Esophagus muscularis mucosa (tissue), 4 donors: ENCODE measurements around the gene MRGPRD. TPM values are rescaled to one million over a fixed set of nuclear protein-coding genes. Genes with fewer than 3 reads are reported as not detected.

Source experiments
- DNase-seq: peaks from one replicate; pipeline ENCODE4 v3.0.0-alpha.2; 2017; ENCODE audit errors: extremely low spot score
- H3K27ac ChIP-seq, 4 donors: fragments of 200-600 bp; sonication (generic); replicated peaks in 1 of 4; 1 replicate in 3 of 4; 2 replicates in 1 of 4; pipeline ENCODE4 v1.5.1; 2016 to 2019; ENCODE audit warnings: mild to moderate bottlenecking in 1 of 4
- H3K27me3 ChIP-seq, 4 donors: fragments of 200-600 bp; sonication (generic); one replicate each; pipeline versions ENCODE4 v1.5.1 to v1.6.0; 2016 to 2019
- H3K36me3 ChIP-seq, 4 donors: fragments of 200-600 bp; sonication (generic); one replicate each; pipeline ENCODE4 v1.5.1; 2016 to 2019
- H3K4me1 ChIP-seq, 4 donors: fragments of 200-600 bp; sonication (generic); one replicate each; pipeline ENCODE4 v1.5.1; 2016 to 2019
- H3K4me3 ChIP-seq, 4 donors: fragments of 200-600 bp; sonication (generic); 1 replicate in 2 of 4; 2 replicates in 2 of 4; pipeline ENCODE4 v1.5.1; 2016 to 2019; ENCODE audit warnings: mild to moderate bottlenecking in 4 of 4, moderate library complexity in 1 of 4
- H3K9me3 ChIP-seq, 4 donors: fragments of 200-600 bp; sonication (generic); 1 replicate in 3 of 4; 2 replicates in 1 of 4; pipeline ENCODE4 v1.5.1; 2016 to 2019
- EP300 ChIP-seq: sonication (generic); formaldehyde crosslinking; IDR thresholded peaks from one replicate; pipeline ENCODE4 v1.6.1; 2017; ENCODE audit warnings: antibody characterized with exemption
- POLR2A ChIP-seq: fragments of 450-650 bp; IDR thresholded peaks from one replicate; pipeline ENCODE4 v1.6.1; 2017; ENCODE audit warnings: antibody characterized with exemption, moderate library complexity, mild to moderate bottlenecking, low read depth
- POLR2AphosphoS5 ChIP-seq, 2 donors: sonication (generic); formaldehyde crosslinking; IDR thresholded peaks; one replicate each; pipeline ENCODE4 v1.6.1; 2017; ENCODE audit warnings: antibody characterized with exemption in 2 of 2
- WGBS: methylation state at CpG from one replicate; pipeline ENCODE4 v1.1.5; 2018; 5-methylcytosine and 5-hydroxymethylcytosine counted together
- intact Hi-C: fragments of 100-400 bp; cut with DNase I; formaldehyde crosslinking; loops from one replicate; pipeline ENCODE4 v1.15.1; 2023
- total RNA-seq, 4 donors: library from RNA; depleted of rRNA; stranded (reverse); fragments of >200 nt; gene quantifications; one replicate each; pipeline versions ENCODE4 v1.1.0 to v1.2.1, GENCODE V29; 2016
- TF ChIP-seq, protein P1 (sequence below), 3 experiments: fragments of 200-600 bp in 2 of 3; fragments of 450-650 bp in 1 of 3; sonication (generic) in 2 of 3; IDR thresholded peaks; one replicate each; pipeline ENCODE4 v1.5.1; 2017 to 2019; ENCODE audit warnings: antibody characterized with exemption in 3 of 3, mild to moderate bottlenecking in 2 of 3, moderate library complexity in 1 of 3

The MRGPRD gene
- total RNA-seq, 4 donors from 2014 or later = 0.32 to 2.5 (median 0.66) TPM; not detected in 1

DNA sequence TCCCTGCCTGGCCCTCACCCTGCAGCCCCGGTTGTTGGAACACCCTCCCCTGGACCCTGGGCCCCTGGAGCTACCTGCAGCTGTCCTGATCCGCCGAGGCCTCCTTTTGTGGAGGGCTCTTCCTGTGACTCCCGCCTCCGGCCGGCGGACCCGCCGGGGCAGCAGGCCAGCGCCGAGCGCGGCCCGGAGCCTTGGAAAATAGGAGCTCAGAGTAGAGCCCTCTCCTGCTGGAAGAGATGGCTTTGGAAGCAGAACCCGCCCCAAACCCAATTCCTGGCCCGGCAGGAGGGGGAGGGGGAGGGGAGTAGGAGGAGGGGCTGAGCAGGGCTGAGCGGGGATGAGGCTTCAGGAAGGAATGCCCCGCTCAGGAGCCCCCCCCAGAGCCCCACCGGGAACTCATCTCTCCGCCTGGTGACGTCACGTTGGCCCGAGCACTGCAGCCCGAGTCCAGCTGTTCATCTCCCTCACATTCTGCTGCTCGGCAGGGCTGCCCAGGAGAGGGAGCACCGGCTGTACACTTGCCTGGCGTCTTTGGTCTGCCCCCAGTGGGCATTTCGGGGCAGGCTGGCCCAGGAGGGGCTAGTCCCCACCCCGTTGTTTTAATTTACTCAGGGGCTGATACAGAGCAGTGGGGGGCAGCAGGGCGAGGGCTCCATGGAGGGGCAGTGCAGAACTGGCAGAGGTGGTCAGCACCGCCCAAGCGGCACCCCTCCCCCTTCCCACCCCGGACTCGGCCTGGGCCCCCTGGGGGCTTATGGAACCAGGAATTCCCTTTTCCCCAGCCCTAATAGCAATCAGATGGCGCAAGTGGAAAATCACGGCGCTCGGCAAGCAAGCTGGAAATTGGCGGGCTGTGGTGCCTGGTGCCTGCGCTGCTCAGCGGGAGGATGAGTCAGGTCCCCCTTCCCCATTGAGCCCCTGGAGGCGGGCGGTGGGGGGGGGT, 32.5 kb upstream of the MRGPRD start, which contains the start of gene MRGPRF:
Gene MRGPRF, minus strand, starts transcription at position 238 of the 943 bp plus-strand sequence. CDS start 3,345 bp downstream, outside the sequence.
- intact Hi-C loops = loop anchor here (2.0 kb wide), 1 partner anchor 36 kb away; the partner anchor contains the start of gene TPCN2
- WGBS = 1% methylated on average over 16 of the region's 43 CpGs

DNA sequence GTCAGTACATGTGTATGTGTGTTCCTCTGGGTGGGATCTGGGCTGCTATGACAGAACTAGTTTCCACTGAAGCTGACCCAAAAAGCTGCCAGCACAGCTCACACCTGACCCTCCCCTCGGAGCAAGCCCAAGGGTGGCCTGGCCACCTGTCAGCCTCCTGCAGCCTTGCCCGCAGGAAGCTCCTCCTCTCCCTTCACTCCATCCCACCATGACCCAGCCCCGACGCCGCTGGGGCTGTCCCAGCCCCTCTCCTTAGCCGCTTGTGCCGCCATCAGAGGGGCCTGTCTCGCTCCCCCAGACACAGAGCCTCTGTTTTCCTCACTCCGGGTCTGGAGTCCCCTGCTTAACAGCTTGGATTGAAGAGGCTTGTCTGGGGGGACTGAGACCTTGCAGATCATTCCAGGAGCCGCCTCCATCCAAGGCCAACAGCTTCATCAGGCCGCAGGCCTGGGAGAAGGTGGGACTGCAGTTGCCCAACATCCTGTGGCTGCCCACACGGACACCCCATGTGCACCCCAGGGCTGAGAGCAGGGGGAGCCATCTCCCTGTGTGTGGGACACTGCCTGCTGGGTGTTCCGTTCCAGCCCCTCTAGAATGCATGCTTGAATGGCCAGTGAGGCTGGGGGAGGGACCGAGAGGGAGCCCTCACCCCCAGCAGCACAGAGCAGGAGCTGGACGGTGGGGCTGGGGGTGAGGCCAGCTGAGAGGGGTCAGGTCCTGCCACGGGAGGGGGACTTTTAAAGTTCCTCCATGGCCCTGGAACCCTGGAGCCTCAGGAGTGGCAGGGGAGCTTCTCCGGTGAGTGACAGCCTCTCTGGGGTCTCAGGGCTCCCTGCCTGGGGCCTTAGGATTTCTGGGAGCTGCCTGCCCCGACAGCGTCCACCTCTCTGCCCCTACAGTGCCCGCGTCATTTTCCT, 31.6 kb upstream of the MRGPRD start:
- 27% methylated on average over 12 of the region's 21 CpGs for WGBS

More for the DNA sequence above, 32.5 kb upstream of the MRGPRD start, which contains the start of gene MRGPRF:
- peak; percentile 98 for DNase-seq
- Histone ChIP-seq H3K27me3 (peaks cover 0 to 18% (median 0%) of the 10 kb centered on the region in 4 donors), H3K4me3 (peak within 1 kb of the TSS; percentile 65 to 83 (median 72)), H3K9me3 (no peaks in the 10 kb centered on the region), H3K27ac (peak within 1 kb of the TSS; percentile 95 to 99 (median 97)), H3K4me1 (peaks cover 43 to 75% (median 60%) of the 10 kb centered on the region in 4 donors), H3K36me3 (peaks cover 0 to 9% (median 1%) of the 10 kb centered on the region in 4 donors)
- TF ChIP-seq EP300 (no peak), POLR2A (peak; percentile 74), POLR2AphosphoS5 (IDR thresholded peaks at IDR 0.05) (peak; percentile 89 to 98)
- TF ChIP-seq, protein P1, sequence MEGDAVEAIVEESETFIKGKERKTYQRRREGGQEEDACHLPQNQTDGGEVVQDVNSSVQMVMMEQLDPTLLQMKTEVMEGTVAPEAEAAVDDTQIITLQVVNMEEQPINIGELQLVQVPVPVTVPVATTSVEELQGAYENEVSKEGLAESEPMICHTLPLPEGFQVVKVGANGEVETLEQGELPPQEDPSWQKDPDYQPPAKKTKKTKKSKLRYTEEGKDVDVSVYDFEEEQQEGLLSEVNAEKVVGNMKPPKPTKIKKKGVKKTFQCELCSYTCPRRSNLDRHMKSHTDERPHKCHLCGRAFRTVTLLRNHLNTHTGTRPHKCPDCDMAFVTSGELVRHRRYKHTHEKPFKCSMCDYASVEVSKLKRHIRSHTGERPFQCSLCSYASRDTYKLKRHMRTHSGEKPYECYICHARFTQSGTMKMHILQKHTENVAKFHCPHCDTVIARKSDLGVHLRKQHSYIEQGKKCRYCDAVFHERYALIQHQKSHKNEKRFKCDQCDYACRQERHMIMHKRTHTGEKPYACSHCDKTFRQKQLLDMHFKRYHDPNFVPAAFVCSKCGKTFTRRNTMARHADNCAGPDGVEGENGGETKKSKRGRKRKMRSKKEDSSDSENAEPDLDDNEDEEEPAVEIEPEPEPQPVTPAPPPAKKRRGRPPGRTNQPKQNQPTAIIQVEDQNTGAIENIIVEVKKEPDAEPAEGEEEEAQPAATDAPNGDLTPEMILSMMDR (IDR thresholded peaks at IDR 0.05) = peak; percentile 65 to 76 (median 74)

DNA sequence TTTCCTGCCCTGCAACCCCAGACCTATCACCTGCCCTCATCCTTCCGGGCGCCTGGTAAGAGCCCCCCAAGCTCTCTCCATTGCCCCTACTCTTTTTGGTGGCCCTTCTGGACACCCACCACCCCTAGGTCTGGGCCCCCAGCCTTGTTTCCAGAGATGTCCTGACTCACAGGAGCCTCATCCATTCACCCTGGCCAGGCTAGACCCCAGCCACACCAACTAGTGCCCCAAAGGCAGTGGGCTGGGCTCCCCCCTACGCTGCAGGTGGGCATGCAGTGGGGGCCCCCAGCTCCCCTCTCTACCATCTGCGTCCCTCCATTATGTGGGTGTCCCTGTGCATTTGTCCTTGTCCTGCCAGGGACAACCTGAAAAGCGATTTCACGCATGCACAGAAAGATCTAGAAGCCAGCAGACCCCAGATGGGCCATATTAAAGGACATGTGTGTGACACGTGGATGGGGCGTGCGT, 30.9 kb upstream of the MRGPRD start:
- Histone ChIP-seq H3K27me3 (peaks cover 0 to 18% (median 0%) of the 10 kb centered on the region in 4 donors), H3K4me3 (peak overlapping the region; percentile 65 to 83 (median 72)), H3K27ac (peak overlapping the region; percentile 95 to 99 (median 97)), H3K36me3 (peaks cover 0 to 13% (median 1%) of the 10 kb centered on the region in 4 donors), H3K4me1 (peaks cover 56 to 86% (median 74%) of the 10 kb centered on the region in 4 donors), H3K9me3 (no peaks in the 10 kb centered on the region)
- intact Hi-C loops = loop anchor here (2.0 kb wide), 2 partner anchors 37 to 75 kb away; partner anchors contain the start of gene TPCN2
- WGBS = 31% methylated on average over 3 of the region's 9 CpGs
- DNase-seq = no peak
- TF ChIP-seq, protein P1 (IDR thresholded peaks at IDR 0.05) = no peak
- peak in 1 of 2 donors; percentile 9 for TF ChIP-seq POLR2AphosphoS5 (IDR thresholded peaks at IDR 0.05)
- TF ChIP-seq POLR2A = no peak
- TF ChIP-seq EP300 = no peak

More for the DNA sequence above, 31.6 kb upstream of the MRGPRD start:
- no peak for DNase-seq
- intact Hi-C loops = loop anchor here (2.0 kb wide), 1 partner anchor 36 kb away; the partner anchor contains the start of gene TPCN2
- H3K4me3 ChIP-seq = peak overlapping the region; percentile 65 to 83 (median 72)
- no peaks in the 10 kb centered on the region for H3K9me3 ChIP-seq
- H3K4me1 ChIP-seq = peaks cover 52 to 79% (median 67%) of the 10 kb centered on the region in 4 donors
- TF ChIP-seq POLR2A = no peak
- TF ChIP-seq, protein P1 (IDR thresholded peaks at IDR 0.05) = peak in 1 of 3 experiments; percentile 18
- no peak for TF ChIP-seq EP300
- peak in 1 of 2 donors; percentile 14 for TF ChIP-seq POLR2AphosphoS5 (IDR thresholded peaks at IDR 0.05)
- peaks cover 0 to 18% (median 0%) of the 10 kb centered on the region in 4 donors for H3K27me3 ChIP-seq
- H3K27ac ChIP-seq = peak overlapping the region; percentile 95 to 99 (median 97)
- H3K36me3 ChIP-seq = peaks cover 0 to 13% (median 1%) of the 10 kb centered on the region in 4 donors
